AG08396 (cell line): ENCODE data around the gene H2AZ2.
"Not testable (repeated sequence)": the region's sequence is repeated elsewhere in the genome, so short reads cannot be mapped to it uniquely, and the experiment has no call there.

Experiments
- DNase-seq: peaks from one replicate; pipeline ENCODE4 v3.0.0; 2012; ENCODE audit warnings: low spot score, mixed read lengths

The H2AZ2 gene

GRCh38 chr7:44870780-44871179 lies 22.9 kb upstream of the H2AZ2 start:
- DNase-seq: not testable (repeated sequence)

- DNase-seq: not testable (repeated sequence)
Measured at GRCh38 chr7:44870336-44870735, 22.4 kb upstream of the H2AZ2 start.

GRCh38 chr7:44867073-44867995 lies 19.4 kb upstream of the H2AZ2 start:
- peak; percentile 84 for DNase-seq

- DNase-seq: not testable (repeated sequence)
Measured at GRCh38 chr7:44861949-44862348, 14.1 kb upstream of the H2AZ2 start.

GRCh38 chr7:44858161-44858560 lies 10.3 kb upstream of the H2AZ2 start:
- no peak for DNase-seq

GRCh38 chr7:44854644-44855364 lies 6.9 kb upstream of the H2AZ2 start:
- DNase-seq: no peak

- DNase-seq: no peak
Measured at GRCh38 chr7:44853391-44853790, 5.5 kb upstream of the H2AZ2 start.

GRCh38 chr7:44852590-44852989 lies 4.7 kb upstream of the H2AZ2 start:
- DNase-seq: no peak

GRCh38 chr7:44849885-44850544 lies 2.1 kb upstream of the H2AZ2 start:
- DNase-seq: no peak

GRCh38 chr7:44849259-44849884 lies 1.5 kb upstream of the H2AZ2 start:
- no peak for DNase-seq

- DNase-seq: peak; percentile 93
Measured at GRCh38 chr7:44847509-44847919, 373 bp downstream of the H2AZ2 start.

- no peak for DNase-seq
Measured at GRCh38 chr7:44846816-44847508, 925 bp downstream of the H2AZ2 start.

- not testable (repeated sequence) for DNase-seq
Measured at GRCh38 chr7:44846390-44846789, 1.5 kb downstream of the H2AZ2 start.

GRCh38 chr7:44845451-44845850 lies 2.4 kb downstream of the H2AZ2 start:
- no peak for DNase-seq

GRCh38 chr7:44843440-44843839 lies 4.4 kb downstream of the H2AZ2 start:
- not testable (repeated sequence) for DNase-seq

- DNase-seq: not testable (repeated sequence)
Measured at GRCh38 chr7:44842675-44843074, 5.2 kb downstream of the H2AZ2 start.

- no peak for DNase-seq
Measured at GRCh38 chr7:44838751-44839150, 9.1 kb downstream of the H2AZ2 start.

- no peak for DNase-seq
Measured at GRCh38 chr7:44827567-44827966, 20.3 kb downstream of the H2AZ2 start.

- no peak for DNase-seq
Measured at GRCh38 chr7:44824894-44825526, 22.9 kb downstream of the H2AZ2 start.

- DNase-seq: no peak
Measured at GRCh38 chr7:44823255-44823781, 24.6 kb downstream of the H2AZ2 start.

- DNase-seq: no peak
Measured at GRCh38 chr7:44819292-44819691, 28.6 kb downstream of the H2AZ2 start.
